Spleen (tissue), 7 donors: ENCODE results near the gene CERKL.

Source experiments
- POLR2A ChIP-seq, 3 donors: fragments of 450-650 bp; IDR thresholded peaks; one replicate each; pipeline ENCODE4 v1.5.1; 2017; ENCODE audit warnings: antibody characterized with exemption in 3 of 3, mild to moderate bottlenecking in 1 of 3
- TF ChIP-seq, protein P1 (sequence below), 11 experiments: fragments of 200-600 bp in 7 of 11; fragments of 450-650 bp in 4 of 11; sonication (generic) in 4 of 11; IDR thresholded peaks in 8 of 11; conservative IDR thresholded peaks in 3 of 11; 1 replicate in 7 of 11; 2 replicates in 4 of 11; pipeline versions ENCODE4 v1.4.0 to v1.8.0; 2016 to 2021; ENCODE audit warnings: antibody characterized with exemption in 11 of 11, inconsistent platforms in 4 of 11, mild to moderate bottlenecking in 1 of 11
- donor health status: DM: no; HTN: no; CAD: no; lungs with moderate emphysema.
- donor health status: DM: no; HTN: no; CAD: no.
- donor health status: DM: no; HTN: no; CAD: no.

DNA sequence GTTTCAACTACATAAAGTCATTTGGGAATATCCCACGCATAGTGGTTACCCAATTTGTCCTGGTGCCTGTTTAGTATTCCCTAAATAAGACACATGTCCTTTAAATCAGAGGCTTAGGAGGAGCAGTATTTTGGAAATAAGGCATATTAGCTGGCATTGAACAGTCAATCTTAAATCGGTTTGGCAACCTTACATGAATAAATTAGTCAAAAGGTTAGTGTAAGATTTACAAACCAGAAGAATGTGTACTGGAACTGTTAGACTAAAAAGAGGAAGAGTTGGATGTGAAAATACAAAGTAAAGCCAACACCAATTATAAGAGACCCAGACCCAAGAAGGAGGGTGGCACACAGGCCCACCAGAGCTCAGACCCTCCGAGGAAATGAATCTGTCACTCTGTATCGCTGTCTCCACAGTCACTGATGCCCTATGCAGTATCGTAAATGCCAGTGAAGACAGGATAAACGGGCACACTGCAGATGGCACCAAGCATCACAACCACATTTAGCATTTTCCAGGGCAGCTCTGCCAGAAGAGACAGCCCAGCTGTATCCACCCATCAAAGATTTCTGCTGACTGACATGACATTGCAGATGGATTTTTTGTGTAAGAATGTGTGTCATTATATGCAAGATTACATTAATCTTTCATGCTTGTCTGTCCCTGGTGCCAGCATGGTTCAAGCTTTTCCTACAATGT is 90.4 kb downstream of the CERKL start:
- TF ChIP-seq, protein P1, sequence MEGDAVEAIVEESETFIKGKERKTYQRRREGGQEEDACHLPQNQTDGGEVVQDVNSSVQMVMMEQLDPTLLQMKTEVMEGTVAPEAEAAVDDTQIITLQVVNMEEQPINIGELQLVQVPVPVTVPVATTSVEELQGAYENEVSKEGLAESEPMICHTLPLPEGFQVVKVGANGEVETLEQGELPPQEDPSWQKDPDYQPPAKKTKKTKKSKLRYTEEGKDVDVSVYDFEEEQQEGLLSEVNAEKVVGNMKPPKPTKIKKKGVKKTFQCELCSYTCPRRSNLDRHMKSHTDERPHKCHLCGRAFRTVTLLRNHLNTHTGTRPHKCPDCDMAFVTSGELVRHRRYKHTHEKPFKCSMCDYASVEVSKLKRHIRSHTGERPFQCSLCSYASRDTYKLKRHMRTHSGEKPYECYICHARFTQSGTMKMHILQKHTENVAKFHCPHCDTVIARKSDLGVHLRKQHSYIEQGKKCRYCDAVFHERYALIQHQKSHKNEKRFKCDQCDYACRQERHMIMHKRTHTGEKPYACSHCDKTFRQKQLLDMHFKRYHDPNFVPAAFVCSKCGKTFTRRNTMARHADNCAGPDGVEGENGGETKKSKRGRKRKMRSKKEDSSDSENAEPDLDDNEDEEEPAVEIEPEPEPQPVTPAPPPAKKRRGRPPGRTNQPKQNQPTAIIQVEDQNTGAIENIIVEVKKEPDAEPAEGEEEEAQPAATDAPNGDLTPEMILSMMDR (IDR thresholded peaks at IDR 0.05 in 8 of 11, conservative IDR thresholded peaks at IDR 0.05 in 3 of 11), result no peak
- no peak for TF ChIP-seq POLR2A (IDR thresholded peaks at IDR 0.05)
